Activated naive CD4-positive, alpha-beta T cell treated with anti-CD3 and anti-CD28 coated beads, Interleukin-2, amount 50 U/mL, for 24 hours (primary cell): Measurements from ENCODE around the gene RSL1D1.
A peak's percentile ranks its signal among the peaks of the same experiment; 100 is the strongest.

ENCODE experiments used
- H3K27ac Mint-ChIP-seq: one replicate; pipeline ENCODE4 v1.8.0; 2021; ENCODE audit warnings: mild to moderate bottlenecking, mixed read lengths
- H3K27me3 Mint-ChIP-seq: one replicate; pipeline ENCODE4 v1.8.0; 2021; ENCODE audit warnings: mixed read lengths
- H3K36me3 Mint-ChIP-seq: one replicate; pipeline ENCODE4 v1.8.0; 2021; ENCODE audit warnings: mixed read lengths
- H3K4me1 Mint-ChIP-seq: one replicate; pipeline ENCODE4 v1.8.0; 2021; ENCODE audit warnings: mixed read lengths
- H3K4me3 Mint-ChIP-seq: one replicate; pipeline ENCODE4 v1.8.0; 2021; ENCODE audit warnings: mild to moderate bottlenecking, mixed read lengths
- H3K9me3 Mint-ChIP-seq: one replicate; pipeline ENCODE4 v1.8.0; 2021; ENCODE audit warnings: mixed read lengths

The RSL1D1 gene

DNA sequence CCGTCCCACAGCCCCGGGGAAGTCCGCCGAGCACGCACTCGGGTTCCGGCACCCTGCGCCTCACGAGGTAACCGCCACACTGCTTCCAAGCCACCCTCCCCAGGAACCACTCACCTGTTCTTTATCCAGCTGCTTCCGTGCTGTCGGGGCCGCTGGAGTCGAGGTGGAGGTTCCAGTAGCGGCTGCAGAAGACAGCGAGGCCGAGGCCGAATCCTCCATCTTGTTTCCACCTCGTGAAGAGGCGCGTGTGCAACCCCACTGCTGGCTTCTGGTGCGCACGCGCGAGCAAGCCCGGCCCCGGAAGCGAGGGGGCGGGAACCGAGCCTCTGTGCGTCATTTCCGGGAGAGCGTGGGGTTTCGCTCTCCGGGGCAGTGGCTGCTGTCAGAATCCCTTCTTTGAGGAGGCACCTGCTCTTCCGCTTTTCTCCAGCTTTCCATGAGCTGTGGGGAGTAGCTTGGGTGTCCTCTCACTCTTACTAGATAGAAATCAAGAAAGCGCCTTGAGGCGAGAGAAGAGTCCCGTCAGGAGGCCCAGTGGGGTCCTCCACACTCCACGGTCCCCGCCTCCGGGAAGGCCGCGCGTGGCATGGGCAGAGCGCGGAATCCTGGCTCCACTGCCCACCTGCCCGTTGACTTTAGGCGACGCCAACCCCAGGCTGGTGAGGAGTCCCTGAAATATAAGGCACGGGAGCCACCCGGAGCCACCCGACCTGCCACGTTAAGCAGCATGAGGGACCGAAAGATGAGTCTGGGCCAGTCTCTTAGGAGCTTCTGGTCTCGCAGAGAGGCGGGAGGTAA lies at the start of gene RSL1D1:
Gene RSL1D1 (minus strand): TSS at position 249 of the 798 bp plus-strand sequence. CDS start 30 bp downstream, at position 219.
- Mint-ChIP-seq H3K4me3 (peak within 1 kb of the TSS; percentile 99), H3K36me3 (peaks cover 26% of the 10 kb centered on the region)

GRCh38 chr16:11901091-11901490 lies 49.7 kb upstream of the RSL1D1 start:
- Mint-ChIP-seq H3K9me3 (no peaks in the 10 kb centered on the region), H3K27me3 (no peaks in the 10 kb centered on the region), H3K4me3 (no peak overlapping the region), H3K4me1 (peaks cover 66% of the 10 kb centered on the region), H3K27ac (peak overlapping the region; percentile 57), H3K36me3 (peaks cover 7% of the 10 kb centered on the region)

More for the DNA sequence above, at the start of gene RSL1D1:
- Mint-ChIP-seq H3K27ac (peak within 1 kb of the TSS; percentile 99), H3K9me3 (no peaks in the 10 kb centered on the region), H3K27me3 (no peaks in the 10 kb centered on the region), H3K4me1 (peaks cover 63% of the 10 kb centered on the region)

DNA sequence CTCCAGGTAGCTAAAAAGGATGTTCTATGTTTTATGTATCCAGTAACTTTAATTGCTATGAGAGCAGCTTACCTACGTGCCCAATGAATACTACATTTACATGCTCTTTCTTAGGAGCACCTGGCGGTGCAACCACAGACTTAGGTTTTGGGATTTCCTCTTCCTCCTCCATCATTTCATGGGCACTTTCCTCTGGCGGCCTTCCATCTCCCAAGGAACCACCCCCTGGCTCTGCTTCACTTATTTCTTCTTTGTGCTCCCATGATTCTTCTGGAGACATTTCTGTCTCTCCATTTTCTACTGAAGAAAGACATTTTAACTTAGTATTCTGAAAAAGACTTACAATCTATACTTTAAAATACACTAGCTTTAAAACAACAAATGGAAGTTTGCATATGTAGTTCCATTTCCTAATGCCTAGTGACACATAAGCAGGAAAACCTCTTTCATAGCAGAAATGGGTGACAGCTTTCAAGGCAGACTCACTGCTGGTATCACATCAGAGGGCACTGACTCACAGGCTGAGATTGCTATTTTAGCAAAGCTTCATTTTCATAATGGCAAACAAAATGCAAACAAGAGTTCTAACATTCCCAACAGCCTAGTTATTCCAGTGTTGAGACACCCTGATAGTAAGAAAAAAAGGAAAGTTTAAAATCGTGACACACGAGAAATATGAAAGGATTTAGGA lies 45.3 kb upstream of the RSL1D1 start:
- H3K4me3 Mint-ChIP-seq, result no peak overlapping the region
- peak overlapping the region; percentile 59 for H3K27ac Mint-ChIP-seq
- peaks cover 48% of the 10 kb centered on the region for H3K4me1 Mint-ChIP-seq
- H3K9me3 Mint-ChIP-seq, result no peaks in the 10 kb centered on the region
- H3K36me3 Mint-ChIP-seq, result peaks cover 8% of the 10 kb centered on the region
- H3K27me3 Mint-ChIP-seq, result no peaks in the 10 kb centered on the region

DNA sequence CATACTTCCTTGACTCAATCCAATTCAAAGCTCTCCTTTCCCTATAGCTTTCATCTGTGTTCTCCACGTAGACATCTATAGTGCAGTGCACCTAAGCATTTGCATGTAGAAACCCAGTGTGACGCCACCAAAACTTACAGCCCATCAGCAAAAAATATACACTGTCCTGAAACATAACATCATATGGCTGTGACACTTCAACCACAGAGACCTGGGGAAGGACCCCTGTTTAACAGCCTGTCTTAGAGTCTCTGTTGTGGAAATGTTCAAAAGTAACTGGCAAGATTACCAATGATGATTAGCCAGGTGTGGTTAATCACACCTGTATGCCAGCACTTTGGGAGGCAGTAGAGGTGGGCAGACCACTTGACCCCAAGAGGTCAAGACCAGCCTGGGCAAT lies 42.2 kb upstream of the RSL1D1 start:
- H3K27ac Mint-ChIP-seq, result peak overlapping the region; percentile 71
- H3K9me3 Mint-ChIP-seq, result no peaks in the 10 kb centered on the region
- peaks cover 8% of the 10 kb centered on the region for H3K36me3 Mint-ChIP-seq
- peaks cover 22% of the 10 kb centered on the region for H3K4me1 Mint-ChIP-seq
- no peaks in the 10 kb centered on the region for H3K27me3 Mint-ChIP-seq
- H3K4me3 Mint-ChIP-seq, result no peak overlapping the region

DNA sequence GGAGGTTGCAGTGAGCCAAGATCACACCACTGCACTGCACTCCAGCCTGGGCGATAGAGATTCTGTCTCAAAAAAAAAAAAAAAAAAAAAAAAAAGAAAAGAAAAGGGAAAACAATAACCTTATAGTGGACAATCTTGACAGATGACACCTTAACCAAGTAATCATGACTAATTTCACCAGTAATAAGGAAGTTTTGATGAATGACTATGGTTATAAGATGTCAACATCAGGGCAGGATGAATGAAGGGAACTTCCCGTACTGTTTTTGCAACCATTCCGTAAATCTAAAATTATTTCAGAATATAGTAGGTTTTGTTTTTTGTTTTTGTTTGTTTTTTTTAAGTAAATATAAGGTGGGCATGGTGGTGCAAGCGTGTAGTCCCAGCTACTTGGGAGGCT lies 41.4 kb upstream of the RSL1D1 start:
- no peak overlapping the region for H3K27ac Mint-ChIP-seq
- no peaks in the 10 kb centered on the region for H3K9me3 Mint-ChIP-seq
- peaks cover 15% of the 10 kb centered on the region for H3K4me1 Mint-ChIP-seq
- H3K36me3 Mint-ChIP-seq, result peaks cover 8% of the 10 kb centered on the region
- H3K4me3 Mint-ChIP-seq, result no peak overlapping the region
- H3K27me3 Mint-ChIP-seq, result no peaks in the 10 kb centered on the region

DNA sequence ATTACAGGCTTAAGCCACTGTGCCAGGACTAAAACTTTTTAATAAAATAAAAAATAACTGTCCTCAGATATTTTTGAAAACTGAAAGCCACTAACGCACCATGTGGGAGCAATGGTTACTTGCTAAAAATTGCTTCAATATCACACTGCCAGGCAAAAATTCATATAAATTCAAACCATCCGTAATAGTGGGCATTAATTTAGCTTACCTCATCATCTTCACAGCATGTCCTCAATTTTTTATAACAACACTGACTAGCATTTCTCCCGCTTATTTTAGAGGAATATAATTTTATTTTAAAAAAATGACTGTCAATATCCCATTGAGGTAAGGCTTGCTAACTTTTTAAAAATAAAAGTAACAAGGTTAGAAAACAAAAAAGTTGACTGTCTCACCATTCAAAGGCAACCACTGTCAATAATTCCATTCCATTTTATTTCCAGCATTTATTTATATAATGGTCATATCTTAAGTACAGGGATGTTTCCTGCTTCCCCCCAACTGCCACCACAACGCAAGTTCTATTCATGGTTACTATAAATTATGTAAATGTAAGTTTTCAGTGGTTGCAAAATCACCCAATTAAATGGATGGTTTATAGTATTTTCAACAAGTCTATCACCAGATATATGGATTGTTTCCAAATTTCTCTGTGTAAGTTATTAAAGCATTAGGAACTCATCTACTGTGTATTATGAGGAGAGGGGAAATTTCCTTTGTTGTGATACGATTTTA lies 39.1 kb upstream of the RSL1D1 start:
- peaks cover 5% of the 10 kb centered on the region for H3K4me1 Mint-ChIP-seq
- H3K4me3 Mint-ChIP-seq, result no peak overlapping the region
- peaks cover 14% of the 10 kb centered on the region for H3K36me3 Mint-ChIP-seq
- H3K9me3 Mint-ChIP-seq, result no peaks in the 10 kb centered on the region
- H3K27ac Mint-ChIP-seq, result no peak overlapping the region
- H3K27me3 Mint-ChIP-seq, result no peaks in the 10 kb centered on the region

GRCh38 chr16:11886881-11887280 lies 35.5 kb upstream of the RSL1D1 start:
- Mint-ChIP-seq H3K9me3 (no peaks in the 10 kb centered on the region), H3K27me3 (no peaks in the 10 kb centered on the region), H3K27ac (no peak overlapping the region), H3K4me3 (no peak overlapping the region), H3K4me1 (no peaks in the 10 kb centered on the region), H3K36me3 (peaks cover 14% of the 10 kb centered on the region)

DNA sequence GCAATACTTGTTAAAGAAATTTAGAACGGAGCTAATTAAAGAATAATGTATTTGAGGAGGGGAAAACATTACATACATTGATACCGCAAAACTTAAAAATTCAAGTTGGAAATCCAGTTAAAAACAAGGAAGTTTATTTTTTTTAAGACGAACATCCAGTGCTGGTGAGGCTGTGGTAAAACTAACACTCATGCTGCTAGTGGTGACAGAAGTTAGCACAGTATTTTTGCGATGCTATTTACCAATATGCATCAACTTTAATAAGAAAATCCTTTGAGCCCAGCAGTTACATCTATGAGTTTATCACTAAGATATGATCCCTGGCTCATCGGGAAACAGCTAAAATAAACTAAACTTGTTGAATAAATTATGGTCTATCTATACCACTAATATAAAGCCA lies 32.7 kb upstream of the RSL1D1 start:
- Mint-ChIP-seq H3K27ac (no peak overlapping the region), H3K36me3 (peaks cover 16% of the 10 kb centered on the region), H3K27me3 (no peaks in the 10 kb centered on the region), H3K4me3 (no peak overlapping the region), H3K9me3 (no peaks in the 10 kb centered on the region), H3K4me1 (peaks cover 3% of the 10 kb centered on the region)

DNA sequence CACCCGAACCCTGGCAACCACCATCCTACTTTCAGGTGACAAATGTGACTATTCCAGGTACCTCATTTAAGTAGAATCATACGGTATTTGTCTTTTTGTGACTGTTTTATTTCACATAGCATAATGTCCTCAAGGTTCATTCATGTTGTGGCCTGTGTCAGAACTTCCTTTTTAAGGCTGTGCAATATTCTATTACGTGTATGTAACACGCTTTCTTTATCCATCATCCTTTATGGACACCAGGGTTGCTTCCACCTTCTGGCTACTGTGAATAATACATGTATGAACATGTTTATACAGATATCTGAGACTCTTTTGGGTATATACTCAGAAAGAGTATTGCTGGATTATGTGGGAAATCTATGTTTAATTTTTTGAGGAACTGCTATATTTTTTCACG lies 28.7 kb upstream of the RSL1D1 start:
- no peak overlapping the region for H3K4me3 Mint-ChIP-seq
- no peaks in the 10 kb centered on the region for H3K9me3 Mint-ChIP-seq
- H3K27ac Mint-ChIP-seq, result no peak overlapping the region
- peaks cover 3% of the 10 kb centered on the region for H3K4me1 Mint-ChIP-seq
- H3K36me3 Mint-ChIP-seq, result peaks cover 10% of the 10 kb centered on the region
- no peaks in the 10 kb centered on the region for H3K27me3 Mint-ChIP-seq

DNA sequence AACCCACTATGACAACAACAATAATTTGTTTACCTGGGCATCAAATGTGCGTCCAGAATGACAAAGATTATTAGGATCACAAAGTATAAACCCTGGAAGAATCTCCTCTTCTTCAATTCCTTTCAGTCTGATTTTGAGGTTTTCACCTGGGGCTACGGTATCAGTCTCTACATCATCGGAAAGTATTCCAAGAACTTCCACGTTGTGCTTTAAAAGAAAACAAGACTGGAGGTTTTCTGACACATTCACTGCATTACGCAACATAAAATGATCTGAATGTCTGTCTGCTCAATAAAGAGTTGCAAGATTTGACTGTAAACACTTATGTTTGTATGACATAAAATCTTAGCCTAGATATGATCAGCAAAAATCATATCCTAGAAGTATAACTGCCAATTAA lies 26.0 kb upstream of the RSL1D1 start:
- Mint-ChIP-seq H3K36me3 (peaks cover 13% of the 10 kb centered on the region), H3K27ac (no peak overlapping the region), H3K4me1 (peaks cover 3% of the 10 kb centered on the region), H3K9me3 (no peaks in the 10 kb centered on the region), H3K4me3 (no peak overlapping the region), H3K27me3 (no peaks in the 10 kb centered on the region)

DNA sequence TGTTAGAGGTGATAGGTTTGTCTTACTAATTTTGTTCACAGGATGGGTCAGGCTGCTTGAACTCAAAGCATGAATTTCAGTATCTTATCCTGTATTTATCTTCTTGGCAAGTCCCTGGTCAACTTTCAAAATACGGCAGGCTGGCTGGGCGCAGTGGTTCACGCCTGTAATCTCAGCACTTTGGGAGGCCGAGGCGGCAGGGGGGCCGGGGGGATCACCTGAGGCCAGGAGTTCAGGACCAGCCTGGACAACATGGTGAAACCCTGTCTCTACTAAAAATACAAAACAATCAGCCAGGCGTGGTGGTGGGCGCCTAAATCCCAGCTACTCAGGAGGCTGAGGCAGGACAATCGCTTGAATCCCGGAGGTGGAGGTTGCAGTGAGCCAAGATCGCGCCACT lies 25.0 kb upstream of the RSL1D1 start:
- Mint-ChIP-seq H3K36me3 (peaks cover 12% of the 10 kb centered on the region), H3K27me3 (no peaks in the 10 kb centered on the region), H3K27ac (no peak overlapping the region), H3K4me3 (no peak overlapping the region), H3K9me3 (no peaks in the 10 kb centered on the region), H3K4me1 (peaks cover 3% of the 10 kb centered on the region)

GRCh38 chr16:11875721-11876120 lies 24.4 kb upstream of the RSL1D1 start:
- peaks cover 12% of the 10 kb centered on the region for H3K36me3 Mint-ChIP-seq
- H3K4me1 Mint-ChIP-seq, result peaks cover 3% of the 10 kb centered on the region
- H3K27me3 Mint-ChIP-seq, result no peaks in the 10 kb centered on the region
- no peak overlapping the region for H3K27ac Mint-ChIP-seq
- no peak overlapping the region for H3K4me3 Mint-ChIP-seq
- no peaks in the 10 kb centered on the region for H3K9me3 Mint-ChIP-seq

- no peak overlapping the region for H3K4me3 Mint-ChIP-seq
- H3K9me3 Mint-ChIP-seq, result no peaks in the 10 kb centered on the region
- no peaks in the 10 kb centered on the region for H3K27me3 Mint-ChIP-seq
- peaks cover 8% of the 10 kb centered on the region for H3K36me3 Mint-ChIP-seq
- peaks cover 11% of the 10 kb centered on the region for H3K4me1 Mint-ChIP-seq
- H3K27ac Mint-ChIP-seq, result no peak overlapping the region
Measured at GRCh38 chr16:11871193-11871592, 19.9 kb upstream of the RSL1D1 start.

GRCh38 chr16:11870399-11870798 lies 19.1 kb upstream of the RSL1D1 start:
- Mint-ChIP-seq H3K9me3 (no peaks in the 10 kb centered on the region), H3K27me3 (no peaks in the 10 kb centered on the region), H3K4me3 (no peak overlapping the region), H3K27ac (no peak overlapping the region), H3K36me3 (peaks cover 5% of the 10 kb centered on the region), H3K4me1 (peaks cover 19% of the 10 kb centered on the region)

DNA sequence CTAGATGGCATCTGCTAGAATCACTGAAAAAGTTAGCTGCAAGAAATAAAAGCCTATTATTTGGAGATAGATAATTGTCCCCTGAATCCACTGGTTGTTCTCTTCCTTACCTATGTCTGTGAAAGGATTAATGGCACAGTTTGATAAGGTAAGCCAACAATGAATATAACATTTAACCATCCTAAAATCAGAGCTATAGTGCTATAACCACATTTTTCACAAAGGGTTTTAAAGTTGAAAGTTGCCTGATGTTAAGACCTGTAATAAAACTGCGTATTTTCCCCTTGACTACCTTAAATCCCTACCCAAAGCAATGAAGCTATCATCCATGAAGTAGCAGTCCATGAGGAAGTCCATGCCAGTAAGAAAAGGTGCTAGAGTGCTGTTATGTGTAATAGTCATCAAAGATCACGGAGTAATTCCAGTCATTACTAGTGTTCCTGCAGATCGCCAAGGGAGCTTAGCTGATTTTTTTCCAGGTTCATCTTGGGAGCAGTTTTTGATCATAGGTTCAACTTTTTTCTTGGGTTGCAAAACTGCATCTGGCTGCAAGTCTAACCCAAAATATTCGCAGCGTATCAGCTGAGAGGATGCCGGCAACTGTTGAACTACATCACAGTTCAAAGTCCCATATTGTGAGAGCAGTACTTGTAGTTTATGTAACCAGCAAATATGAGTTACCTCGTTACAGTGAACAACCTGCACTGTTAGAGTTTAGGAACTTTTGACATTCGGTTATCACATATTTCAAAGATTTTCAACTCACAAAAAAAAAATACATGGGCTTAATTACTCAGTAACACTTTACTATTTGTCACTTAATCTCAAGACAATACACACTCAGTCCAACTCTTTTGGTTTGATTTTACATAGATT lies 18.2 kb upstream of the RSL1D1 start:
- peaks cover 4% of the 10 kb centered on the region for H3K36me3 Mint-ChIP-seq
- no peaks in the 10 kb centered on the region for H3K9me3 Mint-ChIP-seq
- no peaks in the 10 kb centered on the region for H3K27me3 Mint-ChIP-seq
- H3K27ac Mint-ChIP-seq, result no peak overlapping the region
- peaks cover 27% of the 10 kb centered on the region for H3K4me1 Mint-ChIP-seq
- H3K4me3 Mint-ChIP-seq, result no peak overlapping the region
